Bronchus fibroblast of lung (primary cell): ENCODE measurements around the gene GDAP1L1. TPM values are rescaled to one million over a fixed set of nuclear protein-coding genes. Genes with fewer than 3 reads are reported as not detected.

Source experiments
- total RNA-seq: library from RNA; depleted of rRNA; stranded (reverse); fragments of >200 nt; gene quantifications from 2 replicates; pipeline ENCODE4 v1.2.3, GENCODE V29; 2015

The GDAP1L1 gene
- not detected in 2 replicates for total RNA-seq

DNA sequence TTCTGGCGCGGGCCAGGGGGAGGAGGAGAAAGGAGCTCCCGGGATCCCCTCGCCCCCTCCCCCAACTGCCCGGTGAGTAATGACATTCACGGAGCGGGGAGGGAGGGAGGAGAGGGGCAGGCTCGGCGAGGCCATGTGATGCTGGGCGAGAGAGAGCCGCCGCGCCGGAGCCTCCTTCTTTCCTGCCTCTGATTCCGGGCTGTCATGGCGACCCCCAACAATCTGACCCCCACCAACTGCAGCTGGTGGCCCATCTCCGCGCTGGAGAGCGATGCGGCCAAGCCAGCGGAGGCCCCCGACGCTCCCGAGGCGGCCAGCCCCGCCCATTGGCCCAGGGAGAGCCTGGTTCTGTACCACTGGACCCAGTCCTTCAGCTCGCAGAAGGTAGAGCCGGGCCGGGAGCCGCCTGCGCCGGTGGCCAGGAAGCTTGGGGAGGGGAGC lies at the start of gene GDAP1L1:
Gene GDAP1L1, plus strand, starts transcription at position 178 of the 441 bp plus-strand sequence. Its CDS starts 27 bp downstream, at position 205.

DNA sequence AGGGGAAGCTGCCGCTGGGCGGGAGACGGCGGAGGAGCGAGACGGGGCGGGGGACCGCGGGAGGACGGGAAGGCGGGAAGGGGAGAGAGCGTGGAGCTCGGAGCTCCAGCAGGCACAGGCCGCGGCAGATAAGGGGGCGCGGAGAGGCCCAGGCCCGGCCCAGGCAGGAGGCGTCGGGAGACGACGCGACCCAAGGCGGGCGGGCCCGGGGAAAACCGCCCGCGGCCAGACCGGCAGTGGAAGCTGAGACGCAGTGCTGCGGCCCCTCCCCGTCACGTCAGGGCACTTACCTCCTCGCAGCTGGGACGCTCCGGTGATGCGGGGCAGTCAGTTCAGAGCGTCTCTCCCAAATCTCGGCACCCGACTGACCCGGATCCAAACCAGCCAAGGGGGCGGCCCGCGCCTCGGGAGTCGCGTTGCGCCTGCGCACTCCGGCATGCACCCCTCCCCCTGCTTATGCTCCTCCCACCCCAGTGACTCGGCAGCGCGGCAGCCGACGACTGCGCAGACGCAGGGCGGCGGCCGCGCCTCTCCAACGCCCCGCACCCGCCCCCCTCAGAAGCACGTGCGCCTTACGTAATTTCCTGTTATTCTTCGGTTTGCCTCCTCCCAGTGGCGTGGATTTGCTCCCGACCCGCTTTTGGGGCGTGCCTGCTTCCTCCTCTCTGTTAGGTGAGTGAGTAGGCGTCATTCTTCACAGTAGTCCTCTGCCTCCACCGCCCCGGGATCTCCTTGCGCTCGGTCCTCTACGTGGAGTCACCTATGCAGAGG lies 36.5 kb upstream of the GDAP1L1 start, which contains the start of gene OSER1:
Gene OSER1, minus strand, starts transcription at position 366 of the 771 bp plus-strand sequence. CDS start 3,814 bp downstream, outside the sequence.

DNA sequence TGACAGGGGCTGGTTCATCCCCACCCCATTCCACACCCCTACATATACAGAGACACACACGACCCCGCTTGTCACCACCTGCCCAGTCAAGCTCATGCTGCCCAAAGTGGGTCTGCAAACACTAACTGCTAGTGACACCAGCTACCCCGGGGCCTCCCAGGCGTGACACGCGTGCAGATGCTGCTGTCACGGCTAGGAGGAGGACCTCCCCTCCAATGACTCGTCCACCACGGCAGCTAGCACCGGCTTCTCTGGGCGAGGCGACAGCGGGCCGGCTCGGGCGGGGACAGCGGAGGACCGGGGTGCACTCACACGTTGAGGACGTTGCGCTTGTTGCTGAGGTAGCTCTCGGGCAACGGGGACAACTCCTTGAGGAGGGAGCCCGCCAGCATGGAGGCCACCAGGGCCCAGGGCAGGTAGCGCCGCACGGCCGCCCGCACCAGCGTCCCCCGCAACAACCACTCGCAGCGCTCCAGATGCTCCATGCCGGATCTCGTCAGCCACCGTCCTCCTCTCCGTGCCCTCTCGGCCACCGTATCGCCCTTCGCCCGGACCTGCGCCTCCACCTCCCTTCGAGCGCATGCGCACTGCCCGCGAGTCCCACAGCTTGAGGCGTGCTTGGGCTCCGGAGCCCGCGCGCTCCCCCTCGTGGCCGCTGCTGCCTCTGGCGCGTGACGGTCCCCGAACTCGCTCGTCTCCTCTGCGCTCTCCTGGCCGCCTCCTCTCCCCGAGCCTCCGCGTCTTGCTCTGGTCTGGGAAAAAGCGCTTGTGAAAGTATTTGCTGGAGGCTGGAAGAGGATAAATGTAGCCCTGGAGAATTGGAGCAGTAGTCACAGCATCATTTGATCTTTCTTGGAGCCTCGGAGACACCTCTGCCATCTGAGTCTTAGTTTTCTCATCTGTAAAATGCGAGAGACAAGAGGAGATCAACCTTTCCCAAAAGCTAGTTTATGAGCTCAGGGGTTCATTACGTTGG lies 63.8 kb downstream of the GDAP1L1 start, which contains the start of gene FITM2:
Gene FITM2, minus strand, starts transcription at position 539 of the 976 bp plus-strand sequence. Its CDS starts 54 bp downstream, at position 485.

Other genes with a start within 250 kb of the GDAP1L1 start
- gene JPH2, start 60.1 kb upstream of the GDAP1L1 start, total RNA-seq, result under 0.01 TPM in 2 replicates
- 33.3 and 33.8 TPM in 2 replicates for gene OSER1, start 36.5 kb upstream of the GDAP1L1 start, total RNA-seq
- gene FITM2, start 63.9 kb downstream of the GDAP1L1 start, total RNA-seq, result 5.9 and 6.8 TPM in 2 replicates
- gene R3HDML, start 89.7 kb downstream of the GDAP1L1 start, total RNA-seq, result not detected in 2 replicates
- gene HNF4A, start 108.4 kb downstream of the GDAP1L1 start, total RNA-seq, result not detected in 2 replicates
- 15.5 and 18.5 TPM in 2 replicates for gene TTPAL, start 228.6 kb downstream of the GDAP1L1 start, total RNA-seq